Measurements from ENCODE around the gene TYW1.
"Not testable (repeated sequence)": the region's sequence is repeated elsewhere in the genome, so short reads cannot be mapped to it uniquely, and the experiment has no call there.

Gene TYW1

GRCh38 chr7:67135617-67136486 lies 139.2 kb downstream of the TYW1 start:
- not testable (repeated sequence) for DNase-seq

GRCh38 chr7:67137489-67137888 lies 140.9 kb downstream of the TYW1 start:
- not testable (repeated sequence) for DNase-seq

- not testable (repeated sequence) for DNase-seq
Observed at GRCh38 chr7:67139876-67140275, 143.2 kb downstream of the TYW1 start.

GRCh38 chr7:67141001-67141400 lies 144.4 kb downstream of the TYW1 start:
- DNase-seq = not testable (repeated sequence)

GRCh38 chr7:67143091-67143786 lies 146.6 kb downstream of the TYW1 start:
- not testable (repeated sequence) for DNase-seq

GRCh38 chr7:67145581-67146193 lies 149.1 kb downstream of the TYW1 start:
- not testable (repeated sequence) for DNase-seq

GRCh38 chr7:67149131-67149530 lies 152.5 kb downstream of the TYW1 start:
- not testable (repeated sequence) for DNase-seq

GRCh38 chr7:67154374-67154773 lies 157.7 kb downstream of the TYW1 start:
- not testable (repeated sequence) for DNase-seq

GRCh38 chr7:67156064-67156463 lies 159.4 kb downstream of the TYW1 start:
- DNase-seq = not testable (repeated sequence)

- DNase-seq = not testable (repeated sequence)
Observed at GRCh38 chr7:67163285-67163684, 166.7 kb downstream of the TYW1 start.

- not testable (repeated sequence) for DNase-seq
Observed at GRCh38 chr7:67171151-67171550, 174.5 kb downstream of the TYW1 start.

GRCh38 chr7:67176730-67177129 lies 180.1 kb downstream of the TYW1 start:
- not testable (repeated sequence) for DNase-seq

GRCh38 chr7:67178915-67179688 lies 182.5 kb downstream of the TYW1 start:
- not testable (repeated sequence) for DNase-seq

- DNase-seq = not testable (repeated sequence)
Observed at GRCh38 chr7:67182956-67183750, 186.5 kb downstream of the TYW1 start.

GRCh38 chr7:67184912-67185659 lies 188.5 kb downstream of the TYW1 start:
- DNase-seq = not testable (repeated sequence)

- not testable (repeated sequence) for DNase-seq
Observed at GRCh38 chr7:67185660-67186129, 189.1 kb downstream of the TYW1 start.

- not testable (repeated sequence) for DNase-seq
Observed at GRCh38 chr7:67189160-67189559, 192.5 kb downstream of the TYW1 start.

GRCh38 chr7:67189801-67190465 lies 193.3 kb downstream of the TYW1 start:
- not testable (repeated sequence) for DNase-seq

GRCh38 chr7:67191002-67191720 lies 194.5 kb downstream of the TYW1 start:
- not testable (repeated sequence) for DNase-seq

Measured in NCI-H1694 (cell line).